Activated T-cell treated with anti-CD3 and anti-CD28 coated beads for 4 hours (primary cell): ENCODE measurements around the gene TARP.

Experiments
- DNase-seq: peaks from one replicate; pipeline ENCODE4 v3.0.0-alpha.2; 2020

Gene TARP

DNA sequence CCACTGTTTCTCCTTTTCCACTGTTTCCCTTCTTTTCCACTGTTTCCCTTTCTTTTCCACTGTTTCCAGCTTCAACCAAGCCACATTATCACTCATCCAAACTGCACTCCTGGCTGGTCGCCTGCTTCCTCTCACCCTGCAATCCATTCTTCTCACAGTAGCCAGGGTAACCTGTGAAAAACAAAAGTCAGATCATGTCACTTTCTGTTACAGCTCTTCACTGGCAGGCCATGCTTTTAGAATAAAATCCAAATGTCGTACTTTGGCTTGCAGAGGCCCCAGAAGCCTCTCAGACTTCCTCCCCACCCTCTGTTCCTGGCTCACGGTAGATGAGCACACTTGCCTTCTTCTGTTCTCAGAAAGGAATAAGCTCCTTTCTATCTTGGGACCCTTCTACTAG is 61.5 kb downstream of the TARP start:
- DNase-seq, result no peak

DNA sequence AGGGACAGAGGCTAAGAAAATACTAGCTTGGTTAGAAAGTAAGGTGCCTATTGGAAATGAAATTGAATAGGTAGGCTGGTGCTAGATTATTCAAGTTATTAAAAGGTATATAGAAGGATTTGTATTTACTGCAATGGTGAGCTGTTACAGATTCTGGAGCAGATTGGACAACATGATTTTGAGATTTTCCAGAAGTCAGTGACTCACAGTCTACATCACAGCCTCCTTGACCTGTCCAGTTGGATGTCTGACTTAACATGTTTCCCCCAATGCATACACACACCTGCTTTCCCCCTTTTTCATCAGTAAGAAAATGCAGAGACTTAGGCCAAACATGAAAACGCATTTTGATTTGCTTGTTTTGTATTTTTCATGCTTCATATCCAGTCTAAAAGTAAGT is 62.0 kb downstream of the TARP start:
- no peak for DNase-seq
